Measurements from ENCODE around the gene PPP1R14C. TPM values are rescaled to one million over a fixed set of nuclear protein-coding genes. Genes with fewer than 3 reads are reported as not detected.

PPP1R14C gene
- polyA plus RNA-seq, 5 donors, result 11.4 to 29.8 (median 18.2) TPM

DNA sequence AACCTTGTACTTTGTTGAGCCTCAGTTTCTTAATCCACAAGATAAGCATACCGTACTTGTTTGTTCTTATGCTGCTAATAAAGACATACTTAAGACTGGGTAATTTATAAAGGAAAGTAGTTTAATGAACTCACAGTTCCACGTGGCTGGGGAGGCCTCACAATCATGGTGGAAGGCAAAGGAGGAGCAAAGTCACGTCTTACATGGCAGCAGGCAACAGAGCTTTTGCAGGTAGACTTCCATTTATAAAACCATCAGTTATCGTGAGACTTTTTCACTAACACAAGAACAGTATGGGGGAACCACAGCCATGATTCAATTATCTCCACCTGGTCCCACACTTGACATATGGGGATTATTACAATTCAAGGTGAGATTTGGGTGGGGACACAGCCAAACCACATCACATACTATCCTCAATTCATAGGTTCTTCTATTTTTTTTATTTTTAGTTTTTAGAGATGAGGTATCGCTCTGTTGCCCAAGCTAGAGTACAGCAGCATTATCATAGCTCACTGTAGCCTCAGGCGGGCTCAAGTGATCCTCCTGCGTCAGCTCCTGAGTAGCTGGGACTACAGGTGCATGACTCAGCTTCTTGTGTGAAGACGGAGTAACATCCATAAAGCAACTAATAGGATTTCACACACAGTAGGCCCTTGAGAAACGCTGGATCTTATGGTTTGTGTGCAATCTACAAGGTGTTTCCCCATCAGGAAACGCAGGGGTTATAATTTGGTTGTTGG, 149.3 kb downstream of the PPP1R14C start:
- no peak for DNase-seq

DNA sequence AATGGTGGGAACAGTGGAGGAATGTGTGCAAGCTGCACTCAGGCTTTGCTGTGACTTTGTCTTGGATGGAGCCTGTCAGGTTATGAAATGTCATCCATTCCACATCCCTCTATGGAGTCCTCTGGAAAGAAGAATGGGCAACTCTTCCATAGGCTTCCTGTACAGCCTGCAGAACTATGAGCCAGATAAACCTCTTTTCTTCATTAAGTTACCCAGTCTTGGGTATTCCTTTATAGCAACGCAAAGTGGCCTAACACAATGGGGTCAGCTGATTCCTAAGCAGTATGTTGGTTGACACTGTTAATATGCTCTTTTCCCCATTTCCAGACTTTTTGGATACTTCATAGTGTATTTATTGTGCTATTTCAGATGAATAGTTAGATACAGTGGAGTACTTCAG, 150.2 kb downstream of the PPP1R14C start:
- DNase-seq, result no peak

DNA sequence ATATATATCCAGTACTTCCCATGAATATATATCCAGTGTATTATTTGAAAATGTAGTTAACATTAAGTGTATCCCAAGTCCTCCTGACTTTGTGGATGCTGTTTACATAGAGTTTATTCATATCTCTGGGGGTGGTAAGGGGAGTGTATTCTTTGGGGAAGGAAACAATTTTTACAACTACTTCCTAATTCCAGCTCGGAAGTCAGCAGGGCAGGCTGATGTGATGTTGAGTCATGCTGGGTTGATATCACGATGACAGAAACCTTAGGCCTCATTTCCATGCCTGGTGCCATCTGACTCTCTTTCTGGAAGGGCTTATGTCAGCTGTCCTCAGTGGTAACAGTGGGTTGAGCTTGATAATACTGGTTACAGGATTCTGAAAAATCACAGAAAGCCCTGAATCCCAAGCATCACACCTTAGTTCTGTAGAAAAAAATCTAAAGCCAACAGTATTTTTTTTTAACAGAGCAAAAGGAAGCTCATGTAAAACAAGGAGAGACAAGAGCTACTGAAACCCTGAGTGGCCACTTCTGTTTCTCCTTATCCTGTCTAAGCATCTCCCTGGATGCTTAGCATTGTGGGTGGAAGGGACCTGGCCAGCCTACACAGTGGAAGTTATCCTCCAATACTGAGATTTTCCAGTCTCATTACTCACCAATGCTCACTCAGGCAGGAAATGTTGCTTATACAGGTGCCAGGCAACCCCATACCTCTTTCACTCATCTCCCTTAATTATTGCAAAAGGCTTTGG, 150.8 kb downstream of the PPP1R14C start:
- DNase-seq, result no peak

DNA sequence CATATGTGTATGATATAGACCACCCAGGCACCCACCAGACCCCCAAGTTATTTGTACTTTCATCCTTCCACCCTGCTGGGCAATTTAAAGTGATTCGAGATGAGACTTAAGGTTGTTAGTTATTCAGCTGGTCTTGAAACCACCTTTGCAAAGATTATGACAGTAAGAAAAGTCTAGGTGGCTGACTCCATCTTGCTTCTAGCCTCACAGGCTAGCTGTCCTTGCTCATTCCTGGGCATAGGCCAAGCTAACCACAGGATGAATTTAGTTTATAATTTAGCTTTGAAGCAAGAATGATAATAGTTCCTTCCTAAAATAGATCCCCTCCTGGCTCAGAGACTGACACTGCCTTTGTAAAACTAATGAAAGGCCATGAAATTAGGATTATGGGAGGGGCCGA, 154.0 kb downstream of the PPP1R14C start:
- DNase-seq, result no peak

DNA sequence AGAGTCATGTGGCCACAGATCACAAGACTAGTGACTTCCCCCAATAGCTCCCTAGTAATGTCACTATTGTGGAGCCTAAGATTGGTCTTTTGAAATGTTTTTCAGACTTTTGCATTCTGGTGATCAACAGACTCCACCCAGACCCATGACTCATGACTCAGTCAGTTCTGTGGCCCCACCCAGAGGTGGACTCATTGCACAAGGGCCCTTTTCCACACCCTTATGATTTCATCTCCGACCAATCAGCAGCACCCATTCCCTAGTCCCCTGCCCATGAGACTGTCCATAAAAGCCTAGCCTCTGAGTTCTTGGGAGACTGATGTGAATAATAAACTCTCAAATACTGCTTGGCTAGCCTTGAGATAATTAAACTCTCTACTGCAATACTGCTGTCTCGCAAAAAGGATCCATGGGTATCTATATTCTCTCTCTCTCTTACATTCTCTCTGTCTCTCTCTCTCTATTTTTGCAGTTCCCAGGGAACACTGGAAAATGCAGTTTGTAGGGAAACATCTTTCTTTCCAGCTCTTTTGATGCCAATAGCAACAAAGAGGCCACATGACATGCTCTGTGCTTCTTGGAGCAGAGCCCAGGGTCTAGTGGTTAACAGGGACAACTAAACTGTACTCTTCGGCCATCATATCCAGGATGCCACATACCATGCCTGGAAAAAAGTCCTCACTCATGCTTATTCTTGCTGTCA, 154.6 kb downstream of the PPP1R14C start:
- DNase-seq, result no peak

DNA sequence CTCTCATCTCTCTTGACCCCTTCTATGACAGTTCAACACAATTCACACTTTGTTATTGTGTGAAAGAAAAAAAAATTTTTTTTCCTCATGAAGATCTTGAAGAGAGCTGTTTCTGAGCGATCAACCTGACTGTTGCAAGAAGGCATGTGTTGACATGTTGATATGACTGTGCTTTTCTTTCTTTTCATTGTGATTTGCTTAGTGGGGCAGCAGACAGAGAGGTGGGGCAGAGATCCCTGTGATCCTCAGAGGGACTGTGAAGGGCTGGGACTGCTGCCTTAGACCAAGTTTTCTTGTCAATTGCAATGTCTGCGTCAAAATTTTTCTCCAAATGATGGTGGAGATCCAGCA, 155.2 kb downstream of the PPP1R14C start:
- DNase-seq, result no peak

DNA sequence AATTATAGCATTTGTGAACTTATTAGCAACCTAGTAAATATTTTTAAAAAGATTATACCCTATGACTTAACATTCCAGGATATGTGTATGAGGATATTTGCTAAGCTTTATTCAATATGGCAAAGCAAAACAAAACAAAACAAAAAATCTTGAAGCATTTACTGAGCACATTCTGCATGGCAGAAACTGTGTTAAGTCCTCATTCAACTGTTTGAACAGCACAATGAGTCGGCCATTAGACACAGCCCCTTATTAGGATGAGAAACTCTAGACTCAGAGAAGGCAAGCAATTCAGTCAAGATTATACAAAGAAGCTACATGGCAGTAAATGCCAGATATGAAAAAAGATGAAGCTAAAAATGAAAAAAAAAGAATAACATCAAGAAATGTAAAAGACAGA, 155.8 kb downstream of the PPP1R14C start:
- DNase-seq, result no peak

Other genes starting within 250 kb of the PPP1R14C start
- gene RAET1E, start 244.9 kb upstream of the PPP1R14C start, polyA plus RNA-seq (ENCODE audit: insufficient read depth in 1 of 5, insufficient read length in 5 of 5, low replicate concordance in 1 of 5), result under 1 TPM; 0.24 to 0.61 (median 0.42) TPM
- gene RAET1G, start 219.9 kb upstream of the PPP1R14C start, polyA plus RNA-seq (ENCODE audit: insufficient read depth in 1 of 5, insufficient read length in 5 of 5, low replicate concordance in 1 of 5), result 1 to 10 TPM; 1.6 to 2.4 (median 2.0) TPM
- gene ULBP2, start 201.0 kb upstream of the PPP1R14C start, polyA plus RNA-seq (ENCODE audit: insufficient read depth in 1 of 5, insufficient read length in 5 of 5, low replicate concordance in 1 of 5), result 1 to 10 TPM; 2.3 to 2.9 (median 2.5) TPM
- gene ULBP1, start 179.1 kb upstream of the PPP1R14C start, polyA plus RNA-seq (ENCODE audit: insufficient read depth in 1 of 5, insufficient read length in 5 of 5, low replicate concordance in 1 of 5), result 1 to 10 TPM; 3.9 to 5.1 (median 4.8) TPM
- gene RAET1L, start 117.5 kb upstream of the PPP1R14C start, polyA plus RNA-seq (ENCODE audit: insufficient read depth in 1 of 5, insufficient read length in 5 of 5, low replicate concordance in 1 of 5), result not detected
- 10 to 100 TPM in 3 of 5 donors, 1 to 10 TPM in 2; 8.6 to 13.0 (median 10.2) TPM for gene ULBP3, start 73.9 kb upstream of the PPP1R14C start, polyA plus RNA-seq (ENCODE audit: insufficient read depth in 1 of 5, insufficient read length in 5 of 5, low replicate concordance in 1 of 5)
- 1 to 10 TPM; 1.4 to 3.0 (median 2.3) TPM for gene IYD, start 226.0 kb downstream of the PPP1R14C start, polyA plus RNA-seq (ENCODE audit: insufficient read depth in 1 of 5, insufficient read length in 5 of 5, low replicate concordance in 1 of 5)

Measured in right lung (tissue), 5 donors.